Caki2 (cell line): Measurements from ENCODE around the gene GRIN2A. TPM values are rescaled to one million over a fixed set of nuclear protein-coding genes. Genes with fewer than 3 reads are reported as not detected.

Experiments
- DNase-seq: peaks from one replicate; pipeline ENCODE4 v3.0.0-alpha.2; 2015; ENCODE audit warnings: low read depth
- in situ Hi-C: cut with HindIII; loops from 2 replicates; pipeline ENCODE4 v1.10.0; 2016; ENCODE audit warnings: low sequenced_read_pairs, low pct_unique_long_range_greater_than_20kb, mixed read lengths
- total RNA-seq: library from RNA; depleted of rRNA; stranded (reverse); fragments of >200 nt; shearing (Covaris generic); gene quantifications from 2 replicates; pipeline ENCODE4 v1.2.3, GENCODE V29; 2014; ENCODE audit warnings: low replicate concordance

GRIN2A gene
- total RNA-seq, 1 experiment from 2014 or later = not detected

DNA sequence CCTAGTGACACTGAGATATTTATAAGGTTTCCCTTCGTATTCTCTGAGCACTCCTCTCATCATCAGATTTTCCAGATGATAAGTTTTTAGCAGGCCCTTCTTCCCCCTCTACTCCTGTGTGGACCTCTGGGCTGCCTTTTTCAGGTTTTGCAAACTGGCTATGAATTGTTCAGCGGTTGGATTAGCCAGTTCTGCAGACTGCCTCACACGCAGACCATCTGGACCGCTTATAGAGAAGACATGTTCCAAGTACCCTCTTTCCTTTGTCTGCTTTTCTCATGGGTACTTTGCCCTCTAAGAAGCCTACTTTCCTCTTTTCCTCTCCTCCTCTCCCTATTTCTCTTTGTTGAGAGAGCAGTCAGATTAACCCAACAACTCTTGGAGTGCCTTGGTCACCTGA, 111.6 kb downstream of the GRIN2A start:
- in situ Hi-C loops = no loop called here
- no peak for DNase-seq

- no peak for DNase-seq
- in situ Hi-C loops = no loop called here
Observed at GRCh38 chr16:10069374-10069773, 112.9 kb downstream of the GRIN2A start.

- in situ Hi-C loops = no loop called here
- DNase-seq = no peak
Observed at GRCh38 chr16:10067835-10068234, 114.4 kb downstream of the GRIN2A start.

DNA sequence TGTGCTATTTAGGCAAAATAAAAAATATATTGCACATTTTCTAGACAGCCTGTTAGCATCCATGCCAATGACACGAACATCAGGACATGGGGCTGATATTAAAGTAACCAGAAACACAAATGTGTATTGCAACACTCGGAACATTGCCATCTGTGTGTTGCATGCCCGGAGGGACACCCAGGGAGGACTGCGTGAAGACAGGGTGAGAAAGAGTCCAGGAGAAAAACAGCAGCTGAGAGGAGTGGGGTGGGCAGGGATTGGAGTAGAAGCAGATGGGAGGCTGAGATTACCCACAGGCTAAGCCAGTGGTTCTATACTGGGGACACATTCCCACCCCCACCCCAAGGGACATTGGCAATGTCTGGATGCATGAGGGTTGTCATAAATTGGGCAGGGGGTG, 114.8 kb downstream of the GRIN2A start:
- no peak for DNase-seq
- in situ Hi-C loops = no loop called here

GRCh38 chr16:10065019-10065418, 117.2 kb downstream of the GRIN2A start:
- in situ Hi-C loops = no loop called here
- DNase-seq = no peak

GRCh38 chr16:10048850-10049249, 133.4 kb downstream of the GRIN2A start:
- in situ Hi-C loops = no loop called here
- DNase-seq = no peak

DNA sequence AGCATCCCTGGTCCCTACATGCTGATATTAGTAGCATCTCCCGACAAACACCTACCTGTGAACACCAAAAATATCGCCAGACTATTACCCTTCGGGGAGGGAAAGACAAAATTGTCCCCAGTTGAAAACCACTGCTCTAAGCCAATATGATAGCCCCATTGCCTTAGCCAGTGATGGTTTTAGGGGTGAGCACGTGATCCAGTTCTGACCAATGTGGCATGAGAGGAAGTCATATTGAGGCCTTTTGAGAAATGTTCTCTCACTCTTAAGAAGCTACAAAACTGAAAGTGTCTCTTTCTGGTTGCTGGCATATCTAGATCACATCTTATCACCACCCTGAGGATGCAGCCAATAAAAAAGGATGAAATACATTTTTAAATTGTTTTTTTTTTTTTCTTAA, 136.3 kb downstream of the GRIN2A start:
- in situ Hi-C loops = no loop called here
- no peak for DNase-seq

GRCh38 chr16:10045291-10045775, 136.9 kb downstream of the GRIN2A start:
- in situ Hi-C loops = no loop called here
- no peak for DNase-seq

GRCh38 chr16:10040136-10041080, 141.8 kb downstream of the GRIN2A start:
- in situ Hi-C loops = no loop called here

DNA sequence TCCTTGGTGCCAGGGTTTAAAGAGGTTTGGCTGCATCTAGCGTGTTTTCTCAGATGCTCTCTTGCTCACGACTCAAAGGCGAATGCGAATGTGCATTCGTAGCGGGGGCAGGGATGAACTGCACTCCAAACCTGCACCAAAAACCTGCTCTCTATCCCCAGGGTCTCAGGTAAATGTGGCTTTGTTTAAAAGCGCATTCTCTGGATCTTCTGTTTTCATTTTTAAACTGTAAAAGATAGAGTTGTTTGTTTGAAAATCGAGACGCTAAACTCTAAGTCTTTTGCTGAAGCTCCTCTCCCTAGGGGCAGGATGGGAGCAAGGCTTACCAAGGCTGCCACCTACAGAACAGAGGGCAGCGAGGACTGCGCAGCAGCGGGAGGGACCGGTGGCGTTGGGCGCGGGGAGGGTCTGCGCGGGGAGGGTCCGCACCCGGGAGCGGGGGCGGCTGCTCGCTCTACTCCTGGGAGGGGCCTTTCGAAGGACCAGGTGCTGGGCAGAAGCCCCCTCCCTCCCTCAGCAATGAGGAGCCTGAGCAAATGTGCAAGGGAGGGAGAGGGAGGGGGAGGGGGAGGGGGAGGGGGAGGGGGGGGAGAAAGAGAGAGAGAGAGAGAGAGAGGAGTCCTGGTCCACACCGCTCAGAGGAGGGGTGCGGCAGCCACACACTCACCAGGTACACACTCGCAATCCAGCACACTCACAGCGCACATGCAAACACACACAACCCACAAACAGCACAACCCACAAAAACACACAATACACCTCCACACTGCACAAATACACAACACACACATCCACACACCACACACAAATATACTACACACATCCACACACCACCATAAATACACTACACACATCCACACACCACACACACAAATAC, 142.8 kb downstream of the GRIN2A start:
- in situ Hi-C loops = no loop called here
- DNase-seq = no peak

More at GRCh38 chr16:10040136-10041080, 141.8 kb downstream of the GRIN2A start:
- no peak for DNase-seq

GRCh38 chr16:10037751-10038150, 144.5 kb downstream of the GRIN2A start:
- peak; percentile 26 for DNase-seq
- in situ Hi-C loops = no loop called here

DNA sequence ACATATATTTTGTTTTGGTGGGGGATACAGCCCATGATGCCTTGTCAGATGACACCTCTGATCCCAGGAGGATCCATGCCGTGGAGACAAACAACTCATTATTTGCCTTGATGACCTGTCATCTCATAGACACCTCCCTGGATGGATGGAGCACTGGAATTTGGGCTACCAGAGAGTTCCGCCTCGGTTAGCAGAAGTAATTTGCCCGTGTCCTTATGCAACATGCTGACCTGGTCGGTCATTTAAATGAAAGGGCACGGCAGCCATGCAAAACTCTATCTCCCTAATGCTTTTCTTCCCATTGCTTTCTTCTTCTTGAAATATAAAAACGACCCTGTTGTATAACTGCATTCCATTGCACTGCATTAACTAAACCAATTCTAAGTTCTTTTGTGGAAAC, 145.3 kb downstream of the GRIN2A start:
- DNase-seq = peak; percentile 81
- in situ Hi-C loops = no loop called here

DNA sequence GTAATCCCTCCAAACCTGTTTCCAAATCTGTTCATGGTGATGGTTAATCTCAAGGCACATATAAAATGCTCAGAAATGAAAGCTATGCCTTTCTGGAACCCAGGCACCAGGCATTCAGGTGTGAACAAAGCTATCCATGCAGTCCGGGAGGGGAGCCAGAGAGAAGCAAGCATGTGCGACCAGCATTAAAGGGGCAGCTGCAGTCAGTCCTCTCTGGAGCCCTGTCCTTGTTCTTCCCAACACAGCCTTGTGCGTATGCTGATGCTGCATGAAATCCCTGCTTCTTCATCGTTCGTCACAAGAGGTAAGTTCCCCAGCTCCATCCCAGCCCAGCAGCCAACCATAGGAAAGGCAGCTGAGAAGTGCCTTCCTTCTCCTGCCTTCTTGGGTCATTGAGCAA, 148.7 kb downstream of the GRIN2A start:
- in situ Hi-C loops = no loop called here
- DNase-seq = peak; percentile 57

DNA sequence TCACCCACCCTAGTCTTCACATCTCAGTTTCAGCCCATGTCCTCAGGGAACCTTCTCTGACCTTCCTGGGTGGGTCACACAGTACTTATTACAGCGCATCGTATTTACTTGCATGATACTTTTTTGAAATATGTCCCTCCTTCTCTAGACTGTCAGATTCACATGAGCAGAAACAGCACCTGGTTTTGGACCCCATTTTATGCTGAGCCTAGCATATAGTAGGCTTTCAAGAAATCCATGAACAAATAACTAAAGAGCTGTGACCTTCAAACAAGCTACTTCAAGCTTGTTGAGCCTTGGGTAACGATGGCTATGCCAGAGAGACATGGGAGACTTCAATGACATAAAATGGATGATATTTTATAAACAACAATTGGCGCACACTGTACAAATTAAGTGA, 150.3 kb downstream of the GRIN2A start:
- no peak for DNase-seq
- in situ Hi-C loops = no loop called here

- DNase-seq = no peak
- in situ Hi-C loops = no loop called here
Observed at GRCh38 chr16:10031473-10031872, 150.8 kb downstream of the GRIN2A start.

DNA sequence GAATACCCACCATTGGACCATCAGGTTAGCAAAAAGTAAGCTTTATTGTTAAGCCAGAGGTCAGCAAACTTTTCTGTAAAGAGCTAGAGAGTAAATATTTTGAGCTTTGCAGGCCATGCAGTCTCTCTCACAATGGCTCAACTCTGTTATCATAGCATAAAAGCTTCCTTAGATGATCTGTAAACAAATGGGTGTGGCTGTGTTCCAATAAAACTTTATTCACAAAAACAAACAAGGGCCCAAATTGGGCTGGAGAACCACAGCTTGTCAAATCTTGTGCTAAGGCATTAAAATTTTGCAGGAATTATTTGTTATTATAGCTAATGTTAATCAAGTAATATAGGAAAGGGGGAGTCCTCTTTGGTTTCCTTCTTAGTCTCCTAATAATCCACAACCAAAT, 153.6 kb downstream of the GRIN2A start:
- no peak for DNase-seq
- in situ Hi-C loops = no loop called here

- no peak for DNase-seq
- in situ Hi-C loops = no loop called here
Observed at GRCh38 chr16:10027553-10027952, 154.7 kb downstream of the GRIN2A start.

DNA sequence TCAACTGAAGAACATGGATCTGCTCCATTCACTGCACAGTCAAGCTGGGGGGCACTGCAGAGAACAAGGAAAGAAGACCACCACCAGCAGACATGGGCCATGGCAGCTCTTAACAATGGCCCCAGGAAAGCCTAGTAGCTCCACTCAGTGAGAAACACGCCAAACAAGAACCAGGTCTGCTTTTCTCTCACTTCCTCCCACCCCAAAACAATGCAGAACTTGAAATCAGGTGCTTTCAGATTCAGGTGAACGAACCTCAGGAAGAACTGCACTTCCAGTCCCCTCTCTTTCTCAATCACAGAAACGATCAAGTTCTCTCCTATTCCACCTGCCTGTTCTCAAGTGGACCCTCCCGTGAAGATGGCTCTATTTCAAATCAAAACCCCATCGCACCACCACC, 155.6 kb downstream of the GRIN2A start:
- in situ Hi-C loops = no loop called here
- no peak for DNase-seq

- in situ Hi-C loops = no loop called here
- no peak for DNase-seq
Observed at GRCh38 chr16:10022098-10022497, 160.1 kb downstream of the GRIN2A start.
